Measurements from ENCODE around the gene DERL3.

The DERL3 gene

GRCh38 chr22:23845265-23846080 is 6.7 kb upstream of the DERL3 start:
- no peak overlapping the region for H3K4me2 ChIP-seq (ENCODE audit: insufficient read depth, low read length)
- H2AFZ ChIP-seq (ENCODE audit: low read depth, low read length) = no peak overlapping the region
- no peaks in the 10 kb centered on the region for H3K9me3 ChIP-seq (ENCODE audit: insufficient read depth, low read length, severe bottlenecking)
- ATAC-seq (ENCODE audit: insufficient read depth, low read depth) = no peak
- H3K36me3 ChIP-seq (ENCODE audit: insufficient read depth, low read length) = no peaks in the 10 kb centered on the region
- H3K79me2 ChIP-seq (ENCODE audit: insufficient read depth, low read length) = no peaks in the 10 kb centered on the region
- H3K4me3 ChIP-seq (ENCODE audit: low read depth in 1 of 2, low read length in 2 of 2) = no peak overlapping the region
- H3K27ac ChIP-seq (ENCODE audit: low read length) = no peak overlapping the region
- TF ChIP-seq CTCF (IDR thresholded peaks at IDR 0.05; ENCODE audit: borderline replicate concordance, extremely low read depth, low read length, poor library complexity, severe bottlenecking) = no peak
- TF ChIP-seq EZH2 (IDR thresholded peaks at IDR 0.05; ENCODE audit: borderline replicate concordance, low read depth, low read length, severe bottlenecking) = no peak
- no peaks in the 10 kb centered on the region for H4K20me1 ChIP-seq (ENCODE audit: insufficient read depth, low read length)
- peaks cover 10% of the 10 kb centered on the region for H3K4me1 ChIP-seq (ENCODE audit: insufficient read depth, low read length)
- no peaks in the 10 kb centered on the region for H3K27me3 ChIP-seq (ENCODE audit: insufficient read depth, low read length, poor library complexity)
- no peak overlapping the region for H3K9ac ChIP-seq (ENCODE audit: low read depth, low read length)
- DNase-seq = no peak

- no peak for TF ChIP-seq EZH2 (IDR thresholded peaks at IDR 0.05; ENCODE audit: borderline replicate concordance, low read depth, low read length, severe bottlenecking)
- TF ChIP-seq CTCF (IDR thresholded peaks at IDR 0.05; ENCODE audit: borderline replicate concordance, extremely low read depth, low read length, poor library complexity, severe bottlenecking) = no peak
- H3K27ac ChIP-seq (ENCODE audit: low read length) = no peak overlapping the region
- ATAC-seq (ENCODE audit: insufficient read depth, low read depth) (no peak), DNase-seq (no peak)
- H3K4me3 ChIP-seq (ENCODE audit: low read depth in 1 of 2, low read length in 2 of 2) = no peak overlapping the region
- no peaks in the 10 kb centered on the region for H3K79me2 ChIP-seq (ENCODE audit: insufficient read depth, low read length)
- no peak overlapping the region for H2AFZ ChIP-seq (ENCODE audit: low read depth, low read length)
- peaks cover 11% of the 10 kb centered on the region for H3K4me1 ChIP-seq (ENCODE audit: insufficient read depth, low read length)
- H3K9ac ChIP-seq (ENCODE audit: low read depth, low read length) = no peak overlapping the region
- no peaks in the 10 kb centered on the region for H3K9me3 ChIP-seq (ENCODE audit: insufficient read depth, low read length, severe bottlenecking)
- no peak overlapping the region for H3K4me2 ChIP-seq (ENCODE audit: insufficient read depth, low read length)
- no peaks in the 10 kb centered on the region for H3K36me3 ChIP-seq (ENCODE audit: insufficient read depth, low read length)
- no peaks in the 10 kb centered on the region for H3K27me3 ChIP-seq (ENCODE audit: insufficient read depth, low read length, poor library complexity)
- no peaks in the 10 kb centered on the region for H4K20me1 ChIP-seq (ENCODE audit: insufficient read depth, low read length)
These were observed 6.0 kb upstream of the DERL3 start for GRCh38 chr22:23844739-23845202.

- H3K4me2 ChIP-seq (ENCODE audit: insufficient read depth, low read length) = no peak overlapping the region
- peaks cover 18% of the 10 kb centered on the region for H3K4me1 ChIP-seq (ENCODE audit: insufficient read depth, low read length)
These were observed 3.8 kb upstream of the DERL3 start for GRCh38 chr22:23842599-23842998.

More at GRCh38 chr22:23842599-23842998, 3.8 kb upstream of the DERL3 start:
- DNase-seq (no peak), ATAC-seq (ENCODE audit: insufficient read depth, low read depth) (no peak)
- Histone ChIP-seq H3K4me3 (ENCODE audit: low read depth in 1 of 2, low read length in 2 of 2) (no peak overlapping the region), H3K9ac (ENCODE audit: low read depth, low read length) (no peak overlapping the region), H3K36me3 (ENCODE audit: insufficient read depth, low read length) (peaks cover 6% of the 10 kb centered on the region; the same call in 1 of the 2 replicates), H4K20me1 (ENCODE audit: insufficient read depth, low read length) (no peaks in the 10 kb centered on the region), H3K27ac (ENCODE audit: low read length) (no peak overlapping the region), H3K27me3 (ENCODE audit: insufficient read depth, low read length, poor library complexity) (no peaks in the 10 kb centered on the region), H3K9me3 (ENCODE audit: insufficient read depth, low read length, severe bottlenecking) (no peaks in the 10 kb centered on the region), H2AFZ (ENCODE audit: low read depth, low read length) (no peak overlapping the region), H3K79me2 (ENCODE audit: insufficient read depth, low read length) (no peaks in the 10 kb centered on the region)
- no peak for TF ChIP-seq EZH2 (IDR thresholded peaks at IDR 0.05; ENCODE audit: borderline replicate concordance, low read depth, low read length, severe bottlenecking)
- TF ChIP-seq CTCF (IDR thresholded peaks at IDR 0.05; ENCODE audit: borderline replicate concordance, extremely low read depth, low read length, poor library complexity, severe bottlenecking) = no peak
